ENCODE measurements around the gene RPLP1. TPM values are rescaled to one million over a fixed set of nuclear protein-coding genes. Genes with fewer than 3 reads are reported as not detected.

The RPLP1 gene
- total and polyA plus RNA-seq, 9 donors = 175 to 3,255 (median 2,320) TPM

DNA sequence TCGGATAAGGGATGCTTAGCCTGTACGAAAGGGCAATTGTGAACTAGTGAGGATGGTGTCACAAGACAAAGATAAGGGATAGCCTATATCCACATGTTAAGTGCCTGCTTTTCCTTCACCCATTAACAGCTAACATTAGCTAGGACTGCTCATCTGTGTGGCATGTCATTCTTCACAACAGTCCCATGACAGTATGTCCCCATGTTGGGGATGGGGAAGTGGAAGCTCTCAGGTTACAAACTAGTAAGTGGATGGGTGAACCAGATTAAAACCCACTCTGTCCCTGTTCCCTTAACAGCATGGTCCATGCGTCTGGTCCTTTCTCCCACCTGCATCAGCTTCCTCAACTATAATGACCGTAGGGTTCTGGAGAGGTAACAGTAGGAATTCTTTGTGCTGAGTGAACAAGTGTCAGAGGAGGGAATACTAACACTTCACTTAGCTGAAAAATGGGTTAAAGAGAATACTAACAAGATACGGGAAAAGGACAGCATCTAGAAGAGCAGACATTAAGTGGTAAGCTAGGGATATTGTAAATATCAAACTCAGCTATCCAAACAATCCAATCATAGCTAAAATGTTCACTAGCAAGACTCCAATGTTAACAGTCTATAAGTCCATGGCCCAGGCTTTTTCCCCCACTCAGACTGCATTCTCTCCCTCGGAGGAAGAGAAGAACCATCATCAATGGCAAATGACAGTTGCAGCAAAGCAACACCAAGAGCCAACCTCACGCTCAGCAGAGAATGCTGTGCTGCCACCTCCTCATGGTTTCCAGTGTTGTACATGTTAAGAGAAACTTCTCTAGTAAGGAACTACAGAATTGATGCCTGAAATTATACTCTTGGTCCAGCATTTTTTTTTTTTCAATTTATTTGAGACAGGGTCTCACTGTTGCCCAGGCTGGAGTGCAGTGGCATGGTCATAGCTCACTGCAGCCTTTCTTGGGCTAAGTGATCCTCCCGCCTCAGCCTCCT, 5.0 kb downstream of the RPLP1 start:
- DNase-seq = no peak
- Histone ChIP-seq H3K27me3 (no peaks in the 10 kb centered on the region), H3K4me3 (no peak overlapping the region), H3K36me3 (no peaks in the 10 kb centered on the region), H3K4me1 (ENCODE audit: insufficient read depth) (peaks cover 10% of the 10 kb centered on the region), H3K9me3 (no peaks in the 10 kb centered on the region), H3K27ac (no peak overlapping the region)
- 76 to 79% (median 79%) methylated on average over 8 of the region's 8 CpGs for WGBS, 3 donors
- intact Hi-C loops (cut with DNase I) = no loop called here
- TF ChIP-seq POLR2A (IDR thresholded peaks at IDR 0.05) (no peak), CTCF (IDR thresholded peaks at IDR 0.05) (no peak), EP300 (IDR thresholded peaks at IDR 0.05) (no peak)

- no peak for DNase-seq
- H3K27me3 ChIP-seq = no peaks in the 10 kb centered on the region
- H3K9me3 ChIP-seq = no peaks in the 10 kb centered on the region
- WGBS, 3 donors = 58 to 63% (median 60%) methylated on average over 2 of the region's 2 CpGs
- H3K4me3 ChIP-seq = no peak overlapping the region
- intact Hi-C loops (cut with DNase I) = no loop called here
- TF ChIP-seq CTCF (IDR thresholded peaks at IDR 0.05) (no peak), EP300 (IDR thresholded peaks at IDR 0.05) (no peak), POLR2A (IDR thresholded peaks at IDR 0.05) (no peak)
- H3K27ac ChIP-seq = no peak overlapping the region
- peaks cover 10% of the 10 kb centered on the region for H3K4me1 ChIP-seq (ENCODE audit: insufficient read depth)
- no peaks in the 10 kb centered on the region for H3K36me3 ChIP-seq
These were observed 6.4 kb downstream of the RPLP1 start for GRCh38 chr15:69459066-69459465.

GRCh38 chr15:69460481-69460880, 7.9 kb downstream of the RPLP1 start:
- Histone ChIP-seq H3K4me3 (no peak overlapping the region), H3K9me3 (no peaks in the 10 kb centered on the region), H3K36me3 (no peaks in the 10 kb centered on the region), H3K27ac (no peak overlapping the region), H3K4me1 (ENCODE audit: insufficient read depth) (peaks cover 3% of the 10 kb centered on the region), H3K27me3 (no peaks in the 10 kb centered on the region)
- no peak for DNase-seq
- TF ChIP-seq CTCF (IDR thresholded peaks at IDR 0.05) = no peak
- TF ChIP-seq POLR2A (IDR thresholded peaks at IDR 0.05) = no peak
- no peak for TF ChIP-seq EP300 (IDR thresholded peaks at IDR 0.05)
- intact Hi-C loops (cut with DNase I) = no loop called here
- 28 to 33% (median 29%) methylated on average over 1 of the region's 1 CpG for WGBS, 3 donors

- DNase-seq = peak; percentile 49 to 76 (median 71)
- no peaks in the 10 kb centered on the region for H3K9me3 ChIP-seq
- H3K4me3 ChIP-seq = peak overlapping the region; percentile 46
- H3K27me3 ChIP-seq = no peaks in the 10 kb centered on the region
- no peaks in the 10 kb centered on the region for H3K36me3 ChIP-seq
- H3K27ac ChIP-seq = peak overlapping the region; percentile 76 to 82
- peaks cover 2% of the 10 kb centered on the region for H3K4me1 ChIP-seq (ENCODE audit: insufficient read depth)
- WGBS, 3 donors = 60 to 77% (median 76%) methylated on average over 23 of the region's 23 CpGs
- intact Hi-C loops (cut with DNase I) = no loop called here
- no peak for TF ChIP-seq EP300 (IDR thresholded peaks at IDR 0.05)
- no peak for TF ChIP-seq POLR2A (IDR thresholded peaks at IDR 0.05)
- no peak for TF ChIP-seq CTCF (IDR thresholded peaks at IDR 0.05)
These were observed 9.4 kb downstream of the RPLP1 start for GRCh38 chr15:69462030-69462492.

Measured in ovary (tissue), 9 donors.